ENCODE results near the gene CRYL1. TPM values are rescaled to one million over a fixed set of nuclear protein-coding genes. Genes with fewer than 3 reads are reported as not detected.

The CRYL1 gene
- polyA plus RNA-seq, 5 donors = 22.4 to 27.0 (median 24.9) TPM

DNA sequence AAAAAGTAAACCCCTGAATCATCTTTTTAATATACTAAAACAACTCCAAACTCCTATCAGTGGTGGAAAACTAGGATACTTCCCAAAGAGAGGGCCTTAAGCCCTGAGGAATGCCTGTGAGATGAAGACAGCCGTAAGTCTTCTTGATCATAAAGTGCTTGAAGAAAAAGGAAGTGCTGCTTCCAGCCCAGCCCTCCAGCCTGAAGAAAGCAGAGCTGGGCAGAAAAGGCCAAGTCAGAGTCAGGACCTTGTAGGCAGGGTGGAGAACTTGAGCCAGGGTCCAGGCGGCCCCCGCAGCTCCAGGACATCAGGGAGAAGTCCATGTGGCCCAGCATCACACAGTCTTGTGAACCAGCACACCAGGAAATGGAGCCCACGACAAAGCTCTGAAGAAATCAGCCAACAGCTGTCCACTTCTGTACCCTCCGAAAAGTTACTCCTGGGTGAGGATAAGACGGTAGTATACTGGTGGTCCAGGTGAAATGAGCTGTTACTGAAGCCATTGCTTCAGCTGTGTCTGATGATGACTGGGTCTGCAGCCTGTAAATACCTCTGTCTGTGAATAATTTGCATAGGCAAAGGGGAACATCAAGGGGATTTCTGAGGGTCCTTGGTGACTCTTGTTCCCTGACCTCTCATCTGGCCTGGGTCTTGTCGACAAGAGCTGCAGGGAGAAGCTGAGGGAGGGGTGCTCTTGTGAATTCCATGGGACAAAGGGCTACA is 18.7 kb upstream of the CRYL1 start:
- DNase-seq = no peak

- no peak for DNase-seq
Measured at GRCh38 chr13:20536992-20537391, 11.3 kb upstream of the CRYL1 start.

- DNase-seq = no peak
Measured at GRCh38 chr13:20534038-20534608, 8.5 kb upstream of the CRYL1 start.

- DNase-seq = no peak
Measured at GRCh38 chr13:20528452-20528851, 2.8 kb upstream of the CRYL1 start.

DNA sequence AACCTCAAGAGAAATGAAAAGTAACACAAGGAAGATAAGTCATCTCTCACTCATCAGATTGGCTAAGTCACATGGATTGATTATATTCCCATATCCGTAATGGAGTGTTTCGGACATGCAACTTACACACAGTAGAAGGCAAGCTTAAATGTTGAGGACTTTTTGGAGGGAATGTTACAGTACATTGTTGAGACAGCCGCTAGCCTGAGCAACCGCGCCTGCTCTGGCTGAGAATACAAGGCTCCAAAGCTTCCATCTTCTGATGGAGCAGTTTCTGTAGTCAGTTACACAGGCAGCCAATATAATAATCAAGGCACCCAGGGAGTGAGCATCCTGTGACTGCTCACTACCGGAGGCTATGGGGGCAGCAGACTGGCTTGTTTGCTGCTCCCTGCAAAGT is 1.0 kb upstream of the CRYL1 start:
- no peak for DNase-seq

- DNase-seq = no peak
Measured at GRCh38 chr13:20525144-20525600, 485 bp downstream of the CRYL1 start.

DNA sequence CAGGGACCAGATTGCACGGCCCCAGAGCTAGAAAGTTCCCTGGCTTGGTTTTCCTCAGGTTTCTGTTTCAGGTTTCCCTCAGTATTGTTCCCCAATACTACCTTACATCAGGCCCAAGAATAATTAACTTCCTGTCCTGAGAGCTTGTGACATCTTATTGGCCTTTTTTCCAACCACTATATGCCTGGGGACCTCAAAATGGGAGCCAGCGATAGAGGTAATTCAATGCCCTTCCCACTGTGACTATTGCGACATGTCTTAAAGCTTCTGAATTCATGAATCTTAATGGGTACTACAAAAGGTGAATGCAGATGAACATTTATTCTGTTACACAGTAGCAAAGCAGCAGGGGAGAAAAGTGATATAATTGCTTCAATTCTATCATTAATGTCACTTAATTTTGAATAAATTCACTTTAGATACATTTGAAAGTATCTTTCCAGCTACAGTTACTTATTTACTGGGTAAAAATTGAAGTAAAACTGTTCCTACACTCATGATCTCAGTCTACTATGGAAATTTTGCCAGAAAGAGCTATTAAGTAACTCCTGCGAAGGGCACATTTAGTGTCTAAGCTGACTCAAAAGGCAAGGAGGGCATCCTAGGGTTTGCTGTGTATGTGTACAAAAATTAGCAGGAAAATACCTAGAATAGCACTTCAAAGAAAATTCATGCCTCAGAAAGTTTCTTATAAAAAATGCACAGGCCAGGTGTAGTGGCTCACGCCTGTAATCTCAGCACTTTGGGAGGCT is 4.1 kb downstream of the CRYL1 start:
- DNase-seq = no peak

- no peak for DNase-seq
Measured at GRCh38 chr13:20519875-20520274, 5.8 kb downstream of the CRYL1 start.

DNA sequence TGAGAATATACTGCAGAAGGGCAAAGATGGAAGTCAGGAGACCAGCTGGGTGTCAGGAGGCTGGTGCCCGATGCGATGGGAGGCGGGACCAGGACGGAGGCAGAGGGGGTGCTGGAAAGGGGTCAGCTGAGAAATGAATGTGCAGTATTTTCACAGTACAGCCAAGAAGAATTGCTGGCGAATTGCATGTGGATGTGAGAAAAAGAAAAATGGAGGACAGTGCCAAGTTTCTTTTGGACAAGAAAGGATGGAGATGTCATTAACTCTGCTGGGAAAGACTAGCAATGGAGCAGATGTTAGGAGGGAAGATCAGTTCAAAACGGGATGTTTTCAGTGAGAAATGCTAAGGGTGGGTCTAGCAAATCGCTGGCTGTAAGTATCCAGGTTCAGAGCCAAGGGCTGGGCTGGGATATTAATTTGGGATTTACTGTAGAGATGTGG is 7.0 kb downstream of the CRYL1 start:
- DNase-seq = no peak

- DNase-seq = no peak
Measured at GRCh38 chr13:20514866-20515265, 10.8 kb downstream of the CRYL1 start.

- no peak for DNase-seq
Measured at GRCh38 chr13:20513466-20513995, 12.1 kb downstream of the CRYL1 start.

GRCh38 chr13:20512042-20512683 is 13.5 kb downstream of the CRYL1 start:
- DNase-seq = no peak

- DNase-seq = no peak
Measured at GRCh38 chr13:20506696-20507095, 19.0 kb downstream of the CRYL1 start.

- no peak for DNase-seq
Measured at GRCh38 chr13:20505405-20506366, 20.0 kb downstream of the CRYL1 start.

DNA sequence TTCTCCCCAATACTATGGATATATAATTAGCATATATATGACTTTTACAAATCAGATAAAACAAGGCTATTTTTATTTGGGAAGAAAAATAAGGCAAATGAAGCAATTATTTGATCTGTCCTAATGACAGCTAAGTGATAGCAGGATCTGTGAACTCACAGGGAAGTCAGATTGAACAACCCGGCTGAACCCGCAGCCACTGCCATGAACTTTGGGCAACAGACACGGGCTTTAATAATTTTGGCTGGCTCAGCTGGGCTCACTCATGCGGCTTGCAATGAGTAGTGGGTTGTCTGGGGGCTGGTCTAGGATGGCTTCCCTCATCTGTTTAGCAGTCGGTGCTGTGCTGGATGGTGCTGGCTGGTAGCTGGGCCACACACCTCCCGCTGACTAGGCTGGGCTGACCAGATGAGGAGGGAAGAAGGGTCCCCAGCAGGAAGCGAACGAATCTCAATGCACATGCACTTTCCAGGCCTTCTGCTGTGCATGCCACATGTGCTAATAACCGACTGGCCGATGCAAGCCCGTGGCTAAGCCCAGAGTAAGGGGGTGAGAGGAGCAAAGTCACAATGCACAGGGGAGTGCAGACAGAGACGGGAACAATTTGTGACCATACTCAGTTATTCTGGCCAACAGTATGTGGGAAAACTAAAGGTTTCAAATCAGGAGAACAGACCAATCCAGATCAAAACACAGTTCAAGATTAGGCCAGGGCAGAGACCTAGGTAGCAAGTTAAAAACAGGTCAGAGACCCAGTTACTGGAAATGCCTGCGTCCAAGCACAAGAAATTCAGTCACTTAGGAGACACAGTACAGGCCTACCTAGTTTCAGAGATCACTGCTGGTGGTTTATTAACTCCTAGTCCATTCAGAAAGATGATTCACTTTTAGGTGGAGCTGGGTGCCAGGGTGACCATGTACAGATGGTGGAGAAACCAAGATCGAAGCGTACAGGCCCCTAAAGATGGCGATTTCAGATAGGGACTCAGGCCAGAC is 22.3 kb downstream of the CRYL1 start:
- no peak for DNase-seq

GRCh38 chr13:20501592-20501991 is 24.1 kb downstream of the CRYL1 start:
- no peak for DNase-seq

GRCh38 chr13:20501120-20501519 is 24.5 kb downstream of the CRYL1 start:
- no peak for DNase-seq

GRCh38 chr13:20499986-20500385 is 25.7 kb downstream of the CRYL1 start:
- no peak for DNase-seq

GRCh38 chr13:20498659-20499058 is 27.0 kb downstream of the CRYL1 start:
- DNase-seq = no peak

GRCh38 chr13:20498129-20498528 is 27.5 kb downstream of the CRYL1 start:
- DNase-seq = no peak

All from right lung (tissue), 5 donors.